DMS79 treated with DMSO at 0.1 percent for 48 hours (cell line): Measurements from ENCODE around the gene SSBP4.

Source experiments
- DNase-seq: peaks from one replicate; lab custom pipeline; 2025; lab: John Stamatoyannopoulos, UW

The SSBP4 gene

DNA sequence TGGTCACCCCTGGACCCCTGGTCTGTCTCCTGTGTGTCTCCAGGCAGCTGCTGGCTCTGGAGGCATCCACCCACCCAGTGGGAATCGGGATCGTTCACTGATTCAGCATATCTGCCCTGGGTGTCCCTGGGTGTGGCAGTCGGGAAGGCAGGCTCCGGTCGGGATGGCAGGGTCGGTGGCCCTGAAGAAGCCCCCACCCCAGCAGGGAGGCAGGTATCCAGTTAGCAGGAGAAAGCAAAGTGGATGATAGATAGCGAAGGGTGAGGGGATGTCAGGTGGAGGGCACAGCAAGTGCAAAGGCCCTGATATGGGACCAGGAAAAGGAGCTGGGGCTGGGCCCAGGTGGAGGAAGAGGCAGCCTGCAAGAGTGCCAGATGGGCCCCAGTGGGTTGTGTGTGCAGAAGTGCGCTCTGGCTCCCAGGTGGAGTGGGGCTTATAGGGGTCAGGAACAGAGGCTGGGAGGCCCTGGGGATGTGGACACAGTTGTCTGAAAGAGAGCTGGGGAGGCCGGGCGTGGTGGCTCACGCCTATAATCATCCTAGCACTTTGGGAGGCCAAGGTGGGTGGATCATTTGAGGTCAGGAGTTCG is 2.3 kb downstream of the SSBP4 start:
- DNase-seq = no peak

DNA sequence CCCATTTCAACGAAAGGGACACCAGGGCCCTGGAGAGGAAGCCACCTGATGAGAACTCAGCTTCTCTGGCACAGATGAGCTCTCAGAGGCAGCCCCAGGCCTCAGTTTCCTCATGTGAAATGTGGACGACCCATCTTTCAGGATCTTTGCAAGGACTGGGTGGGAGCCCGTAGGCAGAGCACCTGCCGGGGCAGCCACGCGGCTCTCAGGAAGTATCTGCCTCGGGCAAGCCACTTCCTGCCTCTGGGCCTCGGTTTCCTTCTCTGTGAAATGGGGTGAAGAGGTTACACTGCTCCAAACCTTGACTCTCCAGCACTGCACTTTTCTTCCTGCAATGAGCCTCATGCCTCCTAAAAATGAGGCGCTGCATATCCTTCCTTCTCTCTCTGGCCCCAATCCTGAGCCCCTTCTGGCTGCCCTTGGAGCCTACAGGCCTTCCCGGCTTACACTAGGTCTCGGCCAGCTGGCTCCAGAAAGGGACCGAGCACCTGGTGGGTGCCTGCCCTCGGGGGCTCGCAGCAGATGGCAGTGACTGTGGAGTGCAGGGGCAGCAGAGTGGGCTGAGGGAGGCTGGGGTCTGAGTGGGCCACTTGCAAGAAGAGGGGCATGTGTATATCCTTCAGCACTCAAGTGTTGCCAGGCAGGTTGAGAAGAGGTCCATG is 3.5 kb downstream of the SSBP4 start:
- DNase-seq = no peak

DNA sequence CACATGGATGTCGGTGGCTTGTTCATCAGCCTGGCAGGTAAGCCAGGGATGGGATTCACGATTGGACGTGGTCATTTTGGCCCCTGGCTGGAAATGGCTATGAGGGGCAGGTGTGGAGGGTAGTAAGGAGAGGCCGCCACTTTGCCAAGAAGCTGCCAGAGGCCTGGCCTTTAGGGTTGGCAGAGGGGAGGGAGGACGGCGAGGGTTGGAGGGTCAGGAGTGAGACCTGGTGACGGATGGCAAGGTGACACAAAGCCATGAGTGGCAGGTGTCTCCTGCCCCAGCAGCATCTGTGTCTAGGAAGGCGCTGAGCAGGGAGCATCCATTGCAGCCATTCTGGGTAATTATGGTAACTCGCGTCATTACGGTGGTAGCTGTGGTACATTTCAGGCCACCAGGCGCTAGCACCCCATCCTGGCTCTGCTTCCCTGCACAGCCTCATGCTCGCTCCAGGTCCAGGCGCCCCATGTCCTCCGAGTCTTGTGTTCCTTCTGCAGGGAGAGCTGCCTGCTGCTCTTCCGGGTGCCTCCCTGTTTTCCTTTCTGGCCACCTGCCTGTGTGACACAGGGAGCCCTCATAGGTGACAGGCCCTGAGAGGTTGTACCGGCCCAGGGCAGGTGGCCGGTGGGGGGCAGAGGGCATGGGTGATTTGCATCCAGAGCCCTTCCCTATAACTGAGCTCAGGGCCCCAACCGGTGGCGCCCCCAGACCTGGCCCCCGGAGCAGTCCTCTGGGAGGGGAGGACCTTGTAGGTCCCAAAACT is 4.2 kb downstream of the SSBP4 start:
- no peak for DNase-seq

DNA sequence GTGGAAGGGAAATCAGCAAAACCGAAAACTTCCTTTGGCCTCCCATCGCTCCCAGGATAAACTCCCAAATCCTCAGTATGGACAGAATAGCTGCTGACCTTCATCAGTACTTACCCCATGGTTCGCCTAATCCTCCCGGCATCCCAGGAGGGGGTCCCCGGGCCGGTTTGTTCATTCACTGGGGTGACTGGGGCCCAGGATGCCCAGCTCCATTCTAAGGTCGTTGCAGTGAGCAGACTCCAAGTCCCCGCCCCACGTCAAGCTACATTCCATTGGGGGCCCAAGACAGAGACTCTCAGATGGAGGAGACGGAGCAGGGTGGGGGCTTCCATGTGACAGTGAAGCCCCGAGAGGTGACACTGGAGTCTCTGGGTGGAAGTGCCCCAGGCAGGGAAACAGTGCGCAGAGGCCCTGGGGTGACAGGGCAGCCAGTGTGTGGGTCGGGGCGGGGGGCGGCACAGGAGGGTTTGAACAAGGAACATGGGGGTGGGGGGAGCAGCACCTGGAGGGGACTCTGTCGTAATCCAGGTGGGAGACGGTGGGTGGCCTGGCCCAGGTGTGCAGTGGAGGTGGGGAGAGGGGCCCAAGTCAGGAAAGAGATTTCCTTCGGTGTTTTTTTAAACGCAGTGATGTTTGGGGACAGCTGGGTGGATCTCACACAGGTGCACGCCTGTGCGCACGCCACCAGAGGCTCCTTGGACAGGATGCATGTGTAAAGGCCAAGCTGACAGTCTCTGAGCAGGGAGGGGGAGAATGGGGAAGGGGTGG is 5.1 kb downstream of the SSBP4 start:
- DNase-seq = no peak

DNA sequence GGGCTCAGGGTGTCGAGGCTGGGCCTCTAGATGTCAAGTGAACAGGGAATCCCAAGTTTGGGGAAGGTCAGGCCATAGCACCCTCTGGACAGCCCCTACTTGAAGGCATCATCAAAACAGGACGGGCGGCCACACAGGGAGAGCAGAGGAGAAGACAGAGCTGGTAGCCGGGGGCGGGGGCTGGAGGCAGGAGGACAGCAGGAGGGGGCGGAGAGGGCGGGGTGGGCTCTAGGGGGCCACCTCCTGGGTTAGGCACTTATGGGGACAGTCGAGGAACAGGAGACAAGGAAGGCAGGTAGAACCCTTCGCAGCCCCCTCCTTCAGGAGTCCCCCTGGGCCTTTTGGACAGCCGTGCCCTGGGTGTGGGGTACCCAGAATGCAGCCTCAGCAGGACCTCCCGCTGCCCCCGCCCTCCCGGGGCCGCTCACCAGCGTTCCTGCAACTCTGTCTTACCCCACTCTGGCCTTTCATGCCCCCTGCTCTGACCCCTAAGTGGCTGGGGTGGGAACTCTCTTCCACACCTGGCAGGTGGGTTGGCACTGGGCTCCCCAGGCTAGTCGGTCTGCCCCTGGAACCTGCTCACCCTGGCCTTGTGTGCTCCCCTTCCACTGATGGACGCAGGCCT is 5.8 kb downstream of the SSBP4 start:
- DNase-seq = no peak

DNA sequence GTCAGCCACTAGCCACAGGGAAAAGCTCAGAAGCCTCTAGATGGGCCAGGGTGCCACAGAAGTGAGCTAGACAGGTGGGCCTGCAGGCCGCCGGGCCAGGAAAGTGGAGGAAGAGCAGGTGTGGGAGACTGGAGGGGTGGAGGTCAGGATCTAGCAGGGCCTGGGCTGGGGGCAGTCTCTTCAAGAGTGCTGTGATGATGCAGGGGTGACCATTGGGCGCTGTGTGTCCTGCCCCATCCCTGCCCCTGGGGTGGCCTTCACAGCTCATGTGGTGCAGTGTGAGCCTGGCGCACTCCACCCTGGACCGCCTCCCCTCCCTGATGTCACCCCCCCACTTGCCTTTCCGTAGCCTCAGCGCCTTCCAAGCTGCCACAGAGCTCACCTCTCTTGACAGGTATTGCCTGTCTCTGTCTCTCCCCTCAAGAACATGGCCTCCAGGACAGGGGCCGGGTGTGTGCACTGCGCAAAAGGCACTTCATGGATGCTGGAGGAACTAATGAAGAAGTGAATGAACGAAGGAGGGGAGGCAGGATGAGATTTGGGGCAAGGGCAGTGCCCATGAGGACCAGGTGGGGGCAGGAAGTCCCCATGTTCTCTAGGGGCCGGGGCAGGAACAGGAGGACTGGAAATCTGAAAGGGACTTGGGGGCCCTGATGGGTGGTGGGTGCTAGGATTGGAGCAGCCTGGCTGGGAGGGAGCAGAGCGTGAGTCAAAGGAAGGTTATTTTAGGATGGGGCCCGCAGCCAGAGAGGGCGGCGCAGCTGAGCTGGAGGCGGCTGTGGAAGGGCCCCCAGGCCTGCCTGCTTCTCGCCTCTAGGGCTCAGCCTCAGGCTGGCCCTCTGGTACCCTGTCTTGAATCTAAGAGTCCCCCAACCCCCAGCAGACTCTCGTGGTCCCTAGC is 6.6 kb downstream of the SSBP4 start:
- DNase-seq = no peak

DNA sequence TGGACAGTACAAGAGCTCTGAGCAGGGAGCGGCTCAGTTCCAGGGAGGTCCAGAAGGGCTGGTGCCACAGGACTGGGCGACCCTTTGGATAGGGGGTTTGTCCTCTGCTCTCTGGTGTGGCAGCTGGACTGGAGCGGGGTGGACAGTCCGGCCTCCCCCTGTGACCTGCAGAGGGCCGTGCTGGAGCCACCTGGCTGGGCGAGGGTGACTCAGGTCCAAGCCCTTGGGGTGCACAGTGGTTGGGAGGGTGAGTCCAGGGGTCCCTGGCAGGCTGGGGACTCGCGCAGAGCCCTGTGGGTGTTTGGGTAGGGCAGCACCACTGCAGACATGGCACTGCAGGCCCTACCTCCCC is 7.2 kb downstream of the SSBP4 start:
- DNase-seq = no peak

DNA sequence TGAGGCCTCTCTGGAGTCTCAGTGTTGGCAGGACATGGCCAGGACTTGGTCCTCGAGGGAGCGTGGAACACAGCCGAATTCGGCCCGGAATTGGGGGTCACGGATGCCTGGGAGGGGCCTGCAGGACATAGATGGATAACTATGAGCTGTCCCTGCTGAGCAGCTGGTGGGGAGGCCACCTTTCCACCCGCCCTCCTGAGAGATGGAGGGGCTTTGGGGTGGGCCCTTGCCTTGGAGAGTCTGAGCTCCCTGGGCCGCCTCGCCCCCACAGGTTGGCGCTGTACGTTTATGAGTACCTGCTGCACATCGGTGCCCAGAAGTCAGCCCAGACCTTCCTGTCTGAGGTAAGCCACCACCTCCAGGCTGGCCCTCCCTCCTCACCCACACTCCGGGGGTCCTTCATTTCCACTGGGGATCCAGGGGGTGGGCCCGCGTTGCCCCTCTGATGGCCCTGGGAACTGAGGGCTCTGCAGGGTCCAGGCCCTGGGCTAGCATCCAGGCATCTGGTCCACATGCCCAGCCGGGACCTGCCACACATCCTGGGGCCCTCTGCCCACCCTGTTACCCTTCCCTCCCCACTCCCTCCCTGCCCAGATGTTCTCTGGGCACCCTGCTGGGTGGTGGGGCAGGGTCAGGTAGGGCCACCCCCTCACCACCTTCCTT is 8.0 kb downstream of the SSBP4 start:
- DNase-seq = no peak

DNA sequence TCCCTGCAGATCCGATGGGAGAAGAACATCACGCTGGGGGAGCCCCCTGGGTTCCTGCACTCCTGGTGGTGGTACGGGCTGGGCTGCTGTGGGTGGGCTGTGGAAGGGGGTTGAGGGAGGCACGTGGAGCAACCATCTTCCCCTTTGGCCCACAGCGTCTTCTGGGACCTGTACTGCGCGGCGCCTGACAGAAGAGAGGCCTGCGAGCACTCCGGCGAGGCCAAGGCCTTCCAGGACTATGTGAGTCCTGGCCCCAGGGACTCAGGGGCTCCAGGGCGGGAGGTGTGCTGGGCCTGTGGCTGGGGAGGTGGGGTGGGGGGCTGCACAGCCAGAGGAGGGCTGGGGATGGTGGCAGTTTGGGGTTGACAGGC is 8.5 kb downstream of the SSBP4 start:
- no peak for DNase-seq

DNA sequence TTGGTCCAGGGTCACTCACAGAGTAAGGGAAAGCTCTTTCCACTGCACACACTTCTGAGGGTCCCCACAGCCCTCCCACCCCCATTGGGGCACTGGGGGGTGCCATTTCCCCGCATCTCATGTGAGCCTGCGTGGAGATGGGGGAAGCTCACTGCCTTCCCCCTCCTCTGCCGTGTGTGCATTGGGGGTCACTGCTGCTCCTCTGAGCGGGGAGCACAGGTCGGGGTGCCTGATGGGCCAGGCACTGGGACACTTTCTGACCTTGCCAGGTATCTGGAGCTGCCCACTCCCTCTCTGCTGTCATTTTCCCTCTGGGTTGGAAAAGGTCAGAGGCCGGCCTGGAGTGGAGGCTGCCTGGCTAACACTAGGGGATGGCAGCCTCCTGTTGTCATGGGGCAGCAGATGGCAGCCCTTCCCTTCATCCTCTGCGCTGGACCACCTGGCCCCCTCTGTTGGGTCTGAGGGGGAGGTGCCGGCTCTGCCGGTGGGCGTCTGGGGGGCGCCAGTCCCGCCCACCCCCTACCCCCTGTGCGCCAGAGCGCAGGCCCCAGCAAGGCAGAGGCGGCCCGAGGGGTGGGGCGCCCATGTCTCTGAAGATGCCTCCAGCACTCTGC is 9.1 kb downstream of the SSBP4 start:
- no peak for DNase-seq

DNA sequence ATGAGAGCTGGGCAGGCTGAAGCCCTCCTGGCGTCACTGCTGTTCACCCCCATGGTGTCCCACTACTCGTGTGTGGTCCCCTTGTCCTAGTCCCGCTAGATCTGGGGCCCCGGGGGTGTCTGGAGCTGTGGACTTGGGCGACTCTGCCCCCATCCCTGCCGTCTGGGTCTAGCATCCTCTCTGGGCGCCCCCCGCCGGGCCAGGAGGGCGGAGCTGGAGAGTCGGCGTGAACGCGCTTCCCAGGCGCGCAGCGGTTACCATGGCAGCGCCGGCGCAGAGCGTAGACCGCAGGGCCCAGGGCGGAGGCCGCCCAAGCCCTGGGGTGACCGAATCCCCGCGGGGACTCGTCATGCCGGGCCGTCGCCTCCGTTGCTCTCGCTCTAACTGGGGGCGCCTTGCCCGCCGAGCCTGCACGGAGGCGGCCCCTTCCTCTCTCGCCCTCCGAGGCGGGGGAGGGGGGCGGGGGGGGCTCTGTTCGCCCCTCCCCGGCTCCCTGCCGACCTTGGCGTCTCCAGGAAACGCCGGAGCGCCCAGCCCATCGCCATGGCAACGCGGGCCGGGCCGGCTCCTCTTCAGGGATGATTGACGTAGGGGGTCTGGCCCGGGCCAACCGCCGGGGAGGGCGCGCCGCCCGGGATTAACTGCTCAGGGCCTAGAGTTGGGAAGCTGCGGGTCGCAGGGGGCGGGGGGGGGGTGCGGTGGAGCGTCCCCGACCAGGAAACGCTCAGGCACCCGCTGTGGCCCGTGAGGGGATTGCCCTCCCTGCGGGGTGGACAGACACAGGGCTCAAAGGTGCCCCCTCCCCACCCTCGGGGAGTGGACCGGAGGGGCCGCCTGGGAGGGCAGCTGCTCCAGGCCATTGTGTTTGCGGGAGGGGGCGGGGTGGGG is 9.8 kb downstream of the SSBP4 start:
- peak; percentile 88 for DNase-seq

DNA sequence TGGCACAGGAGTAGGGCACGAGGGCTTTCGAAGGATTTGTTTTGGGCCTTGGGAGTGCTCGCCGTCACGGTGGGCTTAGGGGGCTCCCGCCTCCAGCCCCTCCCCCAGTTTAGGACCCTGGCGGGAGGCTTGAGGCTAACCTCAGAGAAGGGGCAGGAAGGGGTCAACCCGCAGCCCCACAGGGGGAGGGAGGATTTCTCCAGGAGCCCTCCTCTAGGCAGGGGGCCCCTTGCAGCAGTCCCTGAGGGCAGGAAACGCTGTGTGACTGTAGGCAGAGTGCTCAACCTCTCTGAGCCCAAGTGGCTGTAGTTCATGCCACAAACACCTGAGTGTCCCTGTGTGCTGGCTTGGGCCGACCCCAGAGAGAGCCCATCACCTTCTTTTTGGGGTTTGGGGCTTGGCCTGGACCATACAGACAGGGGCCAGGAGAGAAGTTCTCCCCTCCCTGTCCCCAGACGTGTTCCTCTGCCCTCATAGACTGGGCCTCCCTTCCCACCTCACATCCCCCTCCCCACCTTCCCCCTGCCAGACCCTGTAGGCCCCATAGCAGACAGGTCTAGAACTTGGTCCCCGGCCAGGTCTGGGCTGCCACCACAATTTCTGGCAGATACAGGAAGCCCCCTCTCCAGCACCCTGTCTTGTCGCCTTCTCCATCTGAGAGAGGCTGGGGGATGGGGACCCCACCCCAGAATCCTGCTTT is 10.7 kb downstream of the SSBP4 start:
- no peak for DNase-seq

DNA sequence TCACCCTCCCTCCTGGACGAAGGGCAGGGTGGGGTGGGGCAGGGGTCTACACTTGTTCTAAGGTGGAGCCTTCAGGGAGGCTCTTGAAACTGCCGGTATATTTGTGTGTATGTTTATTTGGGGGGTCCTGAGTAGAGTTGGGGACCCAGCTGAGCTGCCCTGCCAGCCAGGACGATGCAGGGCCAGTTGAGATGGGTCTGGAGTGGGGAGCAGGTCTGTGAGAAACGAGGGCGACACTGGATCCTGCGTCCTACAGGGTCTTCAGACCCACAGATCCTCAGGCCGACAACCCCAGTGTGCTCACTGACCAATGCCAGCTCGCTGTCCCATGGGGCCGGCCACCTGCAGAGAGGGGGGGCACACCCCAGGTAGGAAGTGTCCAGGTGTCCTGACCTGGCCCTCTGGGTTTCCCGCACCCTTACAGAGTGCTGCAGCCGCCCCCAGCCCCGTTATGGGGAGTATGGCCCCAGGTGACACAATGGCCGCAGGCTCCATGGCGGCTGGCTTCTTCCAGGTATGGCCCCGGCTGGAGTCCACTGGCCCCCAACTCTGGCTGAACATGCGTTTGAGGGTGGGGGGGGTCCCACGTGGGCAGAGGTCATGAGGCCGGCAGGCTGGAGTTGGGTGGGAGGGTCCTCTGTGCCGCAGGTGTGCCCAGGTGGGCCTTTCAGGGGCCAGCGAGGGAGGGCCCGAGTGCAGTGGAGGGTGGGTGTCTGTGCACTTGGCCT is 11.4 kb downstream of the SSBP4 start:
- no peak for DNase-seq

DNA sequence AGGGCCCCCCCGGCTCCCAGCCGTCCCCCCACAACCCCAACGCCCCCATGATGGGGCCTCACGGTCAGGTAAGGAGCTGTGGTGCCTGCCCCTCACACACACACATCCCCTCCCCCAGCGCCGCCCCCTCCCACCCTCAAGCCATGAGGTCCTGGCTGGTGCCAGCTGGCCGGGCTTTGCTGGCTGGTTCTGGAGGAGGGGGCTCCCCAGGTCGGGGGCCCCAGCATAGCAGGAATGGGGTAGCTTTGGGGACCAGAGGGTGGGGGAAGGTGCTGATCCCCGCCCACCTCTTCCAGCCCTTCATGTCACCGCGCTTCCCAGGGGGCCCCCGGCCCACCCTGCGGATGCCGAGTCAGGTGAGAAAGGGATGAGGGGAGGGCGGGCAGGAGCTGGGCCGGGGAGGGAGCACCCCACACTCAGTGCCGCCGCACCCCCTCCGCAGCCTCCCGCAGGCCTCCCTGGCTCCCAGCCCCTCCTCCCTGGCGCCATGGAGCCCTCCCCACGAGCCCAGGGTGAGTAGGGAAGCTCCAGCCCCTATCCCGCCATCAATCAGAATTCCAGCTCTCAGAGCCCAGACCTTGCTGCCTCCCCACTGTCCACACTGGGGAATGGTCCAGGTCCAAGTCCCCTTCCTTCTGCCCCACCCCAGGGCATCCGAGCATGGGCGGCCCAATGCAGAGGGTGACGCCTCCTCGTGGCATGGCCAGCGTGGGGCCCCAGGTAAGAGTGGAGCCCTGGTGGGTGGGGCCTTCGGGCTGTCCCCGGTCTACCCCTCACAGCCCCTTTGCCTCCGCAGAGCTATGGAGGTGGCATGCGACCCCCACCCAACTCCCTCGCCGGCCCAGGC is 12.4 kb downstream of the SSBP4 start:
- DNase-seq = no peak

DNA sequence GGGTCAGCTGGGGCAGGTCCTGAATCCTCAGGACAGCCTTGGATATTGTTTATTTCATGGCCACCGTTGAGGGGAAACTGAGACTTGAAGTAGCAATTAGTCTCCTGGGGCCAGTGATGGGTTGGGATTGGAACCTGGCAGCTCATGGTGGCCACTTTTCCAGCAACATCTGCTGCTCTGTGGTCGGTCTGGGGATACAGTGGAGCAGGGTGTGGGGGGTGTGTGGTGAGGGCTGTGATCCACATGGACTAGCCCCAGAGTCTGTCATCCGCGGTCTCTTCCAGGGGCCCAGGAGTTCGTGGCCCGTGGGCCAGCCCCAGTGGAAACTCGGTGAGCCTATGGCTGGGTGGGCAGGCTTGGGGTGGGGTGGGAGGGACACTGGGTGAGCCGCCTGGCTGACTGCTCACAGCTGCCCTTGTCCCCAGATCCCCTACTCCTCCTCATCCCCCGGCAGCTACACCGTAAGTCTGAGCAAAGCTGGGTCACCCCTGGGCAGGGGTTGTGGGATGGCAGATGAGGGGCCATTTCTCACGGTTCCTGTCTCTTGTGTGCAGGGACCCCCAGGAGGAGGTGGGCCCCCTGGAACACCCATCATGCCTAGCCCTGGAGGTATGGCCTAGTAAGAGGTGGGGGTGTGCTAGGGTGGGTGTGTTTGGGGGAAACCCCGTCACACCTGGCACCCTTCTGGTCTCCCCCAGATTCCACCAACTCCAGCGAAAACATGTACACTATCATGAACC is 13.2 kb downstream of the SSBP4 start:
- DNase-seq = no peak

DNA sequence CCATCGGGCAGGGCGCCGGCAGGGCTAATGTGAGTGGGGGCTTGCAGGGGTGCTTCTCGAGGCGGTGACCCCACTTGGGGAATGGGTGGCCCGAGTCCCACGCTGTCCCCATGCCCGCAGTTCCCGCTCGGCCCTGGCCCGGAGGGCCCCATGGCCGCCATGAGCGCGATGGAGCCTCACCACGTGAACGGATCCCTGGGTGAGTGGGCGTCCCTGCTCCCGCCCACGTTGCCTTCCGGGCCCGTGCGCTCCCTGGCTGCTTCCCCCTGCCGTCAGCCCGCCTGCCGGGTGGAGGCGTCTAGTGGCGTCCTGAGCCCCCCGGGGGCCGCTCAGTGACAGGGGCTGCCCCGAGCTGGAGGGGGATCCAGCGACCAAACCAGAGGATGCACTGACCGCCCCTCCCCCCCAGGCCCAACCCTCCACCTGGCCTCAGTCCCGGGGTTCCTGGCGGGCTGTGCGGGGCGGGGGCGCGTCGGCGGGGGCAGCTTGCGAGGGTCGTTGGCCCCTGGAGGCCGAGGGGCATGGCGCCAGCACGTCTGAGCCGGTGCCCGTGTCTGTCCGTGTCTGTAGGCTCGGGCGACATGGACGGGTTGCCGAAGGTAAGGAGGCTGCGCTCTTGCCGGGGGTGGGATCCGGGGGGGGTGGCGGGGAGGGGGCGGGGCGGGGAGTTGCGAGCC is 14.0 kb downstream of the SSBP4 start:
- DNase-seq = peak; percentile 32
